Natural killer cell treated with Interleukin-12 subunit alpha and Interleukin-12 subunit beta and Interleukin-15 and Interleukin-18, amount 100 ng/mL, for 72 hours (primary cell): ENCODE data around the gene KAT2B. TPM values are rescaled to one million over a fixed set of nuclear protein-coding genes. Genes with fewer than 3 reads are reported as not detected.

ENCODE experiments used
- ATAC-seq, 2 donors: fragments of 150-1000 bp; cut with Tn5 transposase in 1 of 2; sonication (Bioruptor Pico), chemical (Tn5 transposase) in 1 of 2; 2 replicates each; pipeline ENCODE4 v1.10.0; 2021
- DNase-seq: peaks from one replicate; pipeline ENCODE4 v3.0.0; 2022; ENCODE audit warnings: low spot score
- H3K27ac Mint-ChIP-seq, 2 donors: 1 replicate in 1 of 2; 2 replicates in 1 of 2; pipeline ENCODE4 v1.8.0; 2022; ENCODE audit warnings: mixed read lengths in 2 of 2, mild to moderate bottlenecking in 1 of 2, moderate library complexity in 1 of 2
- H3K27me3 Mint-ChIP-seq, 2 donors: 1 replicate in 1 of 2; 2 replicates in 1 of 2; pipeline ENCODE4 v1.8.0; 2022; ENCODE audit warnings: mixed read lengths in 2 of 2
- H3K36me3 Mint-ChIP-seq: one replicate; pipeline ENCODE4 v1.8.0; 2022; ENCODE audit warnings: mixed read lengths
- H3K4me1 Mint-ChIP-seq, 2 donors: 1 replicate in 1 of 2; 2 replicates in 1 of 2; pipeline ENCODE4 v1.8.0; 2022; ENCODE audit warnings: low read depth in 2 of 2, mixed read lengths in 2 of 2, mild to moderate bottlenecking in 1 of 2
- H3K4me3 Mint-ChIP-seq: one replicate; pipeline ENCODE4 v1.8.0; 2022; ENCODE audit warnings: mixed read lengths
- H3K9me3 Mint-ChIP-seq: 2 replicates; pipeline ENCODE4 v1.8.0; 2022; ENCODE audit warnings: mixed read lengths
- total RNA-seq, 2 donors: library from RNA; stranded (reverse); gene quantifications; one replicate each; pipeline ENCODE4 v1.2.3, GENCODE V29; 2022

Gene KAT2B
- total RNA-seq, 2 donors from 2014 or later = 78.4 to 88.3 TPM

- ATAC-seq = no peak
These were observed 36.8 kb downstream of the KAT2B start for GRCh38 chr3:20077068-20077467.

GRCh38 chr3:20078194-20078714 is 38.0 kb downstream of the KAT2B start:
- no peak overlapping the region for H3K4me3 Mint-ChIP-seq
- no peak overlapping the region for H3K27ac Mint-ChIP-seq
- no peaks in the 10 kb centered on the region for H3K9me3 Mint-ChIP-seq
- H3K27me3 Mint-ChIP-seq = no peaks in the 10 kb centered on the region
- ATAC-seq (no peak), DNase-seq (no peak)
- peaks cover 25% of the 10 kb centered on the region in 2 donors for H3K4me1 Mint-ChIP-seq
- H3K36me3 Mint-ChIP-seq = peaks cover 2% of the 10 kb centered on the region

More at GRCh38 chr3:20077068-20077467, 36.8 kb downstream of the KAT2B start:
- DNase-seq = no peak
- no peaks in the 10 kb centered on the region for H3K27me3 Mint-ChIP-seq
- peaks cover 5% of the 10 kb centered on the region for H3K36me3 Mint-ChIP-seq
- H3K4me1 Mint-ChIP-seq = peaks cover 27 to 33% of the 10 kb centered on the region in 2 donors
- H3K9me3 Mint-ChIP-seq = no peaks in the 10 kb centered on the region
- no peak overlapping the region for H3K4me3 Mint-ChIP-seq
- peak overlapping the region in 1 of 2 donors; percentile 57 for H3K27ac Mint-ChIP-seq

DNA sequence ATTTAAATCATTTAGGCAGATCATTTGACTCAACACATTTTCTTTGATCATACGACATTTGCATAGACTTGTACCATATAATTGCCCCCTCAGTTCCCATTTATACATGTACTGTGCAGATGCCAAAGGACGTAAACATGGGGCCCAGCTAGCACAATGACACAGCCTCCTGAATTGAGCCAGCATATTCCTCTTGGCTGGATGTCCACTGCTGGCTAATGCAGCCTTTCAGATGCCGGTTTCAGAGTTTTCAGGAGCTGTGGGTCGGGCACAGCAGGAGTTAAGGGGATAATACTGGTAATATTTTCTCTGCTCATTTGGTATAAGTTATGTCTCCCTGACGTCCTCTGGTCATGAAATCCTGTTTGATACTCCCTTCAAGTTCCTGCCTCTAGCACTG is 39.4 kb downstream of the KAT2B start:
- Mint-ChIP-seq H3K36me3 (no peaks in the 10 kb centered on the region), H3K4me3 (no peak overlapping the region), H3K27ac (peak overlapping the region in 1 of 2 donors; percentile 86), H3K4me1 (peaks cover 34 to 36% of the 10 kb centered on the region in 2 donors), H3K27me3 (no peaks in the 10 kb centered on the region), H3K9me3 (no peaks in the 10 kb centered on the region)
- DNase-seq (no peak), ATAC-seq (no peak)

GRCh38 chr3:20080956-20081554 is 40.8 kb downstream of the KAT2B start:
- Mint-ChIP-seq H3K27me3 (no peaks in the 10 kb centered on the region), H3K36me3 (no peaks in the 10 kb centered on the region), H3K27ac (peak overlapping the region; percentile 86 to 91), H3K4me3 (peak overlapping the region; percentile 75), H3K4me1 (peaks cover 33 to 34% of the 10 kb centered on the region in 2 donors), H3K9me3 (no peaks in the 10 kb centered on the region)
- ATAC-seq (peak; percentile 95 to 99), DNase-seq (peak; percentile 72)

GRCh38 chr3:20083253-20083652 is 43.0 kb downstream of the KAT2B start:
- Mint-ChIP-seq H3K9me3 (no peaks in the 10 kb centered on the region), H3K27me3 (no peaks in the 10 kb centered on the region), H3K4me1 (peaks cover 29 to 34% of the 10 kb centered on the region in 2 donors), H3K4me3 (no peak overlapping the region), H3K27ac (peak overlapping the region; percentile 10 to 32), H3K36me3 (no peaks in the 10 kb centered on the region)
- ATAC-seq (no peak), DNase-seq (no peak)

- DNase-seq = no peak
- no peak for ATAC-seq
- H3K27ac Mint-ChIP-seq = peak overlapping the region; percentile 10 to 32
- peaks cover 6% of the 10 kb centered on the region for H3K36me3 Mint-ChIP-seq
- no peaks in the 10 kb centered on the region for H3K27me3 Mint-ChIP-seq
- no peaks in the 10 kb centered on the region for H3K9me3 Mint-ChIP-seq
- peaks cover 32 to 34% of the 10 kb centered on the region in 2 donors for H3K4me1 Mint-ChIP-seq
- H3K4me3 Mint-ChIP-seq = no peak overlapping the region
These were observed 43.7 kb downstream of the KAT2B start for GRCh38 chr3:20083953-20084352.

- ATAC-seq (no peak), DNase-seq (no peak)
- peaks cover 45% of the 10 kb centered on the region for H3K36me3 Mint-ChIP-seq
- peaks cover 38 to 47% of the 10 kb centered on the region in 2 donors for H3K4me1 Mint-ChIP-seq
- H3K27ac Mint-ChIP-seq = peak overlapping the region; percentile 1 to 57
- peaks cover 11% of the 10 kb centered on the region for H3K9me3 Mint-ChIP-seq
- H3K27me3 Mint-ChIP-seq = no peaks in the 10 kb centered on the region
- no peak overlapping the region for H3K4me3 Mint-ChIP-seq
These were observed 51.2 kb downstream of the KAT2B start for GRCh38 chr3:20091331-20092047.

DNA sequence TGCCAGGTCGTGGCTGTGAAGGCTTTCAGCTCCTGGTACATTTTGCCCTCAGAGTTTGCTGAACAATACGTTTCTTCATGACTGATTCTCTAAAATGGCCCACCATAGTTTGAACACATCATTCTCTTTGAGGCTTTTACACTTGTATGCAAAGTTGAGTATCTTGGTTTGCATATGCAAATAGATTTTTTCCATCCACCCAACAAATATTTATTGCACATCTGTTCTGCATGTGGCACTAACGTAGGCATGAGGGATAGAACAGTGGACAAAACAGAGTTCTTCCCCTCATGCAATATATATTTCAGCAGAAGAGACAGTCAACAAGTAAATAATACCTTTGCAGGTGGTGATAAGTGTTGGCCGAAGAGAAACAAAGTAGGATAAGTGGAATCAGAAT is 55.2 kb downstream of the KAT2B start:
- no peak for ATAC-seq
- no peak for DNase-seq
- peaks cover 35% of the 10 kb centered on the region for H3K36me3 Mint-ChIP-seq
- H3K4me1 Mint-ChIP-seq = peaks cover 43 to 61% of the 10 kb centered on the region in 2 donors
- peaks cover 4% of the 10 kb centered on the region for H3K9me3 Mint-ChIP-seq
- no peaks in the 10 kb centered on the region for H3K27me3 Mint-ChIP-seq
- no peak overlapping the region for H3K4me3 Mint-ChIP-seq
- peak overlapping the region; percentile 22 to 84 for H3K27ac Mint-ChIP-seq

- Mint-ChIP-seq H3K27me3 (no peaks in the 10 kb centered on the region), H3K36me3 (peaks cover 30% of the 10 kb centered on the region), H3K9me3 (peaks cover 3% of the 10 kb centered on the region), H3K4me1 (peaks cover 44 to 63% of the 10 kb centered on the region in 2 donors), H3K27ac (peak overlapping the region; percentile 22 to 84), H3K4me3 (no peak overlapping the region)
- DNase-seq (no peak), ATAC-seq (no peak)
These were observed 56.0 kb downstream of the KAT2B start for GRCh38 chr3:20096135-20096685.

GRCh38 chr3:20097015-20097414 is 56.8 kb downstream of the KAT2B start:
- ATAC-seq (no peak), DNase-seq (no peak)
- Mint-ChIP-seq H3K27ac (peak overlapping the region; percentile 22 to 84), H3K4me3 (no peak overlapping the region), H3K27me3 (no peaks in the 10 kb centered on the region), H3K9me3 (peaks cover 3% of the 10 kb centered on the region), H3K4me1 (peaks cover 45 to 61% of the 10 kb centered on the region in 2 donors), H3K36me3 (peaks cover 25% of the 10 kb centered on the region)

GRCh38 chr3:20099060-20099459 is 58.8 kb downstream of the KAT2B start:
- H3K4me3 Mint-ChIP-seq = peak overlapping the region; percentile 67
- no peaks in the 10 kb centered on the region for H3K27me3 Mint-ChIP-seq
- peaks cover 3% of the 10 kb centered on the region for H3K9me3 Mint-ChIP-seq
- peak overlapping the region; percentile 80 to 96 for H3K27ac Mint-ChIP-seq
- H3K36me3 Mint-ChIP-seq = peaks cover 21% of the 10 kb centered on the region
- no peak for ATAC-seq
- H3K4me1 Mint-ChIP-seq = peaks cover 45 to 61% of the 10 kb centered on the region in 2 donors
- DNase-seq = no peak

DNA sequence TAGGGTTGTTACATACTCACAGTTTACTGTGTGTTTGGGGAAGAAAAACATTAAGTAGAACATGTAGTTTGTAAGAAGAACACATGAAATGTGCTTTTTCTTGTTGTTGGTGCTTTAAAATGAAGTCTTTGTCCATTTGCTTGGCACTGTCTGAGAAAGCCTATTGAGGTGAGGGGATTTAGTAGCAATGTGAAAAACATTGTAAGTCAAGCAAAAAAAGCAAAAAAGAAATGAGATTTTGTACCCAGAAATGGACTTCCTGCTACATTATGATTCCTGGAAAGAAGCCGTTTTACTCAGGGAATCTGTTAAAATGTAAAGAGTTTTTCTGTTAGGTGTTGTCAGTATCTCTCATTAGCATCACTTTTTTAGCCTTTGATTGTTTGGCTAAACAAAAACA is 59.9 kb downstream of the KAT2B start:
- DNase-seq (no peak), ATAC-seq (no peak)
- H3K27ac Mint-ChIP-seq = peak overlapping the region; percentile 80 to 96
- H3K9me3 Mint-ChIP-seq = peaks cover 3% of the 10 kb centered on the region
- peak overlapping the region; percentile 67 for H3K4me3 Mint-ChIP-seq
- H3K4me1 Mint-ChIP-seq = peaks cover 47 to 57% of the 10 kb centered on the region in 2 donors
- H3K27me3 Mint-ChIP-seq = no peaks in the 10 kb centered on the region
- peaks cover 16% of the 10 kb centered on the region for H3K36me3 Mint-ChIP-seq

DNA sequence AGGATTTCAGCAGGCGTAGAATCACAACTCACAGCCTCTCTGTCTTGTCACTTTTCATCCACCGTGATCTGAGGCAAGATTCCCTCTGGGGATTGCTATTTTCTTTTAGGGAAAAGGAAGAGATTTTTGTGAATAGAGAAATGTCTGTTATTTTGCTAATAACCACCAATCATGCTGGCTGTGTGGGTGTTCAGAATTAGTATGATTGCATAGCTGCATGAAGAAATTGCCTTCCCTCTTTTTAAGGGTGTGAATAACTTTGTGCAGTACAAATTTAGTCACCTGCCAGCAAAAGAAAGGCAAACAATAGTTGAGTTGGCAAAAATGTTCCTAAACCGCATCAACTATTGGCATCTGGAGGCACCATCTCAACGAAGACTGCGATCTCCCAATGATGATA is 60.8 kb downstream of the KAT2B start:
- Mint-ChIP-seq H3K4me3 (peak overlapping the region; percentile 61), H3K9me3 (peaks cover 3% of the 10 kb centered on the region), H3K27me3 (no peaks in the 10 kb centered on the region), H3K4me1 (peaks cover 49 to 58% of the 10 kb centered on the region in 2 donors), H3K36me3 (peaks cover 9% of the 10 kb centered on the region), H3K27ac (peak overlapping the region; percentile 80 to 96)
- ATAC-seq (no peak), DNase-seq (no peak)

DNA sequence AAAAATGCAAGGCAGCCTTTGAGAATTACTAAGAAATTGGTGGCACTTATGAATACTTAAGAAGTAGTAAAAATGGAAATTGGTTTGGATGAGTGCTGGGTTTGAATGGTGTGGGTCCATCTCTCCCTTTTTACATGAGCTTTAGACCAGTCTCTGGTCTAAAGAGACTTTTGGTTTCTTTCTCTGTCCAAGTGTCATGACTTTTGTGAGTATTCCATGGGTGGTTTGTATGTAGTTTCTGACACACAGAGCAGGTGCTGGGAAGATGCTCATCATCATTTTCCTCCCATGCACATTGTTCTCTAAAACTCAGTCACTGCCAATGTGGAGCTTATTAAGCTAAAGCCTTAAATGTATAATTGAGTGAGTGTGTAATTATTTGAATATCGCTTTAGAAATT is 63.5 kb downstream of the KAT2B start:
- H3K27me3 Mint-ChIP-seq = no peaks in the 10 kb centered on the region
- DNase-seq = no peak
- peaks cover 1% of the 10 kb centered on the region for H3K9me3 Mint-ChIP-seq
- peak; percentile 54 to 60 for ATAC-seq
- peak overlapping the region; percentile 88 to 96 for H3K27ac Mint-ChIP-seq
- H3K36me3 Mint-ChIP-seq = peaks cover 3% of the 10 kb centered on the region
- H3K4me1 Mint-ChIP-seq = peaks cover 48 to 57% of the 10 kb centered on the region in 2 donors
- H3K4me3 Mint-ChIP-seq = peak overlapping the region; percentile 81
